GM19035 (cell line): ENCODE data around the gene TFEB.
A peak's percentile ranks its signal among the peaks of the same experiment; 100 is the strongest.

Experiments used
- ATAC-seq: cut with Tn5 transposase; IDR thresholded peaks from one replicate; pipeline ENCODE4 v1.9.1; 2021; ENCODE audit not compliant: unreplicated experiment

The TFEB gene

DNA sequence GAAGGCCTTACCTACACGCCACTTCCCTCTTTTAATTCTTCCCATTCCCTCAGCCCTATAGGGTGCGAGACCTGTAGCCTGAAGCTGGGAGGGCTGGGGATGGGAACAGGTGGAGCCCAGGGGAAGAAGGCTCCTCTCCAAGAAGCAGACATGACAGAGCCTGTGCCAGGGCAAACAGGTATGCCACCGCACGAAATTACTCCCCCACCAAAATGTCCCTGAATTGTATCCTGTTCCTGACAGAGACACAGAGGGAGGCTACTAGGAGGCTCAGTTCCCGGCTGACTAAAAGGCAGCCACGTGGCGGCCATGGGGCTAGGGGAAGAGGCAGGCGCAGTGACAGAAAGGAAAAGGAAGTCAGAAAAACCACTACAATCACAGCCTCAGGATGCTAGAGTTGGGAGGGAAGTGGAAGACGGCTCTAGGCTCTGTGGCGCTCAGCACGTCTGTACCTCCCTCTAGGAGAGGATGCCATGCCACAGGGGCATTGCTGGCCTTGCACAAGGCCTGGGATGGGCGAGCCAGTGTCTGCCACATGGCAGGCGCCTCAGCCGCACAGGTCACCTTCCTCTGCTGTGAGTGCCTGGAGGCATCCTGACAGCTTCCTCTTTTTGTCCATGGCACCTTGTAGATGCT is 27.7 kb downstream of the TFEB start:
- ATAC-seq = no peak

DNA sequence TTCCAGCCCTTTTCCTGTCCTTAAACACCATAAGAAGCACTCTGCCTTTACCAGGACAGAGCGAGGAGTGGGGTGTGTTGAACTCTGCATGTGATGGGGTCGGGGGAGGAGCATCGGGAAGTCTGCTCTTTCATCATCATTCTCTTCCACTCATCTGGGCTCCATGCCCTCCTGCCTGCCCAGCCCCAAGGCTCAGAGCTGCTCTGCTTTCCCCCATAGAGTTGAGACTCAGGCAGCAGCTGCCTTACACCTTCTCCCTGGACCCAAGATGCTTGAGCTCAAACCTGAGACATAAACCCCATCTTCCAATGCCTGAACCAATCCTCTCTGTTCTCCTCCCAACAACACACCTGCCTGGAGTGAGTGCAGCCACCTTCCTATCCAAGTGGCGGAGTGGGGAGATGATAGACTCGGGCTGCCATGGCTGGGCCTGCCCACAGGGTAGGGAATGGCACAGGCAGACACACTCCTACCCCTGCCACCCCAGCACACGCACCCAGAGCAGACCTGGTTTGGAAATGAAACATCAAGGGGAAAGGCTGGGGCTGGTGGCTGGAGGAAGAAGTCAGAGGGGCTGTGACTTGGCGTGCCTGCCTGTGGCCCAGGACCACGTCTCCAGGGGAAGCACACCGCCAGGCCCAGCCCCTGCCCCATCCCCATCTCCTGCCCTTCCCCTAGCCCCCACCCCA is 28.4 kb downstream of the TFEB start:
- ATAC-seq = no peak

DNA sequence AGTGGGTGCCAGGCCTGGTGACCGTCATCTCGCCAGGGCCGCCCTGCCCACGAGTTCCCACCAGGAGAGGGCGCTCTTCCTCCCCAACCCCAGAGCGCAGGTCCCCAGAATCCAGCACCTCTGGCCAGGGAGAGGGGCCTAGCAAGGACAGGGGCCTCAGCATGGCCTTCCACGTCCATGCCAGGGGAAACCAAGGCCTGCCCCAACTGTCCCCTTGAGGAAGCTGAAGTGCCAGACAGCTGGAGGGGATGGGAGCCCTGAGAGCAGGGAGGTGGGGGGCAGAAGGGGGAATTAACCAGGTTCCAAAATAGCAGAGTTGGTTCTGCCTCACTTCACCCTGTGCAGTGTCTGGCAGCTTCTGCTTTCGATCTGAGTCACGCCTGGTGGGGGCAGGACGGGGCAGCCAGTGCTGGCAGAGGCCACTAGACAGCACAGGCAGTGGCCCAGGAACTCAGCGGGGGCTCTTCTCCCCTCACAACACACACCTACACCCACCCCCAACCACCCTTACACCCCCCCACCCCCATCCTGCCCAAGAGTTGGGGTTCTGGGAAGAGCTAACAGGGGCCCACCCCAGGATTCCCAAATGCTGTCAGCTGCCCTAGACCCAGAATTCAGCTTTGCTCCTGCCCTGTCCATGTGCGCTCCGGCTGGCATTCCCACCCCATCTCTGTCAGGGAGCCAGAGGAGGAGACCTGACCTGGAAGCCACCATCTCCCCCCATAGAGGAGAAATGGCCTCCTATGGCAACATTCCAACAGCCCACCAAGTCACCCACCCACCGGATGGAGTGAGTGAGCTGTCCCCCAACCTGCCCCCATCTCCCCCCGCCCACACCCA is 29.2 kb downstream of the TFEB start:
- ATAC-seq = peak; percentile 70

DNA sequence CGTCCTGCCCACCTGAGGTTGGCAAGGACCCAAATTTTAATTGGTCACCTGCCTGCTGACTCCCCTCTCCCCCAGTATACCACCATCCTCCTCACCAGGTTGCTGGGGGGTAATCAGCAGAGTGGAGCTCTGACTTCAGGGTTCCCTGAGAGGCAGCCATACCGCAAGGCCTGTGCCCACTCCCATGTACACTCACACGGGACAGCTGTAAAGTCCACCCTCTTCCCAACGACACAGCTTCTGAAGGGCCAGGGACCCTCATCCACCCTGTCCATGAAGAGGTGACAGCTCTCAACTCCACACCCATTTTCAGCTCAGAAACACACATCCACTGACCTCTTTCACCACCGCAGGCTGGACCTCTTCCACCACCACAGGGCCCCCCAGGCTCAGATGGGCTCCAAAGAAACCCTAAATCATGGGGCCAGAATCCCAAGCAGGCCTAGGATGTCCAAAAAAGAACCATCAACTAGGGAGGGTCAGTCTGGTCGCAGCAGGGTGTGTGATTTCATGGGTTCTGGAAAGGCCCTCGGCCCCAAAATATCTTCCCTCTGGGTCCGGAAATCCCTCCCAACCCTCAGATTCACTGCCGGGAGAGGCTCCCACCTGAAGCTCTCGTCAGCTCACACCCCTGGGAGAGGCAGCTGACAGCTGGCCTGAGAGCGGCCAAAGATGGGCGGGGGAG is 30.0 kb downstream of the TFEB start:
- peak; percentile 2 for ATAC-seq

DNA sequence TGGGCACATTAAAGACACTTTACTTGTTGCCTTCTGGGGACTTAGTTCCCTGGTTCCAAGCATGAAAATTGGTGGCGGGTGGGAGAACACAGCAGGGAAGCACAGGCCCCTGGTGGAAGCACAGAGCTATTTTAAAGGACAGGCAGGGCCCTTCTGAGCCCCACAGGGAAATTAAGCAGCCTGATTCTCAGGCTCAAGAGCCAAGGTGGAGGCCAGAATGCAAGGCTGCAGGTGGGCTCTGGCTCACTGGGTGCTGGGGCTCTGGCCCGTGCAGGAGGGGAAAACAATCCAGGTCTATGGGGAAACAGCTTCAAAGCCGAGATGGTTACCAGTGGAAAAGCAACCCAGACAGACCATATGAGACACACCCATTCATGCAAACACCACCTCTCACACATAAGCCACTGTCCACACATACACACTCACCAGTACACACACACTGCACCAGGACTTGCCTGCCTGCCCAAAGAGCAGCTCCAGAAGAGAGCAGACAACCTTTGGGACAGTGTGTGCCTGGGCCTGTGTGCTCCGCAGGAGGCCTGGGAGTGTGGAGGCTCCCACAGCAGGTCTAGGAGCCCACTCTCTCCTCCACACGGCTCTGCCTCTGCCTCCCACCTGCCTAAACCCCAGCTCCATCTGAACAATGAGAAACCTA is 30.6 kb downstream of the TFEB start:
- no peak for ATAC-seq

DNA sequence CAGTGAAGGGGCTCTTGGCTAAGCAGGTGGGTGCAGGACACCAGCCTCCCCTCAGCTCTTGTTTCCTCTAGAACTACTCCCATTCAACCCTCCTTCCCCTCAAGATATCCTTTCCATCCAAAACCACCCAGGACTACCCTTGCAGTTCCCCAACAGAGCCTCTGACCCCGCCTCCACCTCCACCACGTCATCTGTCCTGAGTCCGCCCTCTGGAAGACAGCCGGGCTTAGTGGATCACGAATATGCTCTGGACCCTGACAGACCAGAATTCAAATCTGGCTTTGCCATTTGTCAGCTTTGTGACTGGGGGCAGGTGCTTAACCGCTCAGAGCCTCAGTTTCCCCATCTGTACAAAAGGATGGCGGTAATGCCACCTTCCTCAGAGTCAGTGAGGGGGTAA is 31.4 kb downstream of the TFEB start:
- ATAC-seq = no peak

DNA sequence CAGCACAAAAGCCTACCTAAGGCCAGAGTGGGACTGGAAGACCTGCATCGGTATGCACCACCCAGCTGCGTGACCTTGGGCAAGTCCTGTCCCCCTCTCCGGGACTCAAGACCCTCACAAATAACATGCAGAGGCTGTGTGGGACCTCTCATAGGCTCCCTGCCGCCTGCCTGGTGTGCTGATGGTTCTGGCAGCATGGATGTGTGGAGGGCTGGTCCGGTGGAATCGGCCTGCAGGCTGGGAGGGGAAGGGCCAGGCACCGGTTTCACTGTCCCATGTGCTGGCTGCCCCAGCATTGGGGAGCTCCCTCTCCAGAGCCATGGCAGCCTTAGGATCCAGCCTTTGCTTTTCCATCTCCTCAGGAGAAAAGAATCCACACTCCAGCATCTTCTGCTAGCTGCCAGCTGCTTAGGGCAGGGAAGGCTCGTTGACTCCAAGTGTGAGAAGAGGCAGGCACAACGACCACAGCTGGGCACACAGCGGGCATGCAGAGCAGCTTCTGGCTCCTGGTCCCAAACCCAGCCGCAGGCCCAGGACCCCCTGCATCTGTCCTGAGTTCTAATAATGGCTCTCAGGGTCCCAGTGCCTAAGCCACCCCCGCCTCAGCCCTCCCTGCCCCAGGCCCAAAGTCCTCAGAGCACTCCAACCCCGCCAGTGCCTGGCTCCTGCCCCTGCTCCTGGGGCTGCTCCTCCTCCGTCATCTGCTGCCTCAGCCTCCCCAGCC is 32.5 kb downstream of the TFEB start:
- ATAC-seq = no peak

DNA sequence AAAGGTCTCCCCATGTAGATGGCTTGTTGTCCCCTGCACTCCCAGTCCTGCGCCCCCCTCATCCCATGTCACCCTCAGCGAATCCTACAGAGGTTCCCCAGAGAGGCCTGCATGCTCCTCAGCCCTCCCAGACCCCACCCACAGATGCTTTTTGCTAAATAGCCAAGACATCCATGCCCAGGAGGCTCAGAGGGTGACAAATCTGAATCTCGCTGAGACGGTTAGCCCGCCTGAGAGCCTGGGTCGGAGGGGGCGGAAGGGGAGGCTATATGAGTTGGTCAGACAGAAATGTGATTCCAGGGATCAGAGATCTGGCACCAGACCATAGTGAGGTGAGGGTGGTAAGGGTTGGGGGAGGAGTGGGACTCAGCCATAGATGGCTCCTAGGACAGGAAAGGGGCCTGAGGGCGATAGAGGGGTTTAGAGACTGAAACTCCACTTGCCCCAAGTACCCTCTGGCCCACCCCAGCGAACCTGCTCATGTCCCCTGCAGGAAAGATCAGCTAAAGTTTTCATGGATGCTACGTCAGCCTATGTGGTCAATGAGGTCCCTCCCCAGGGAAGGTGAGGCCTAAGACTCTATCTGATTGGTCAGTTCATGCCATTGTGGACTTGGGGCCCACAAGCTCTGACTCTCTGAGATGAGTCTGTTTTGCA is 33.2 kb downstream of the TFEB start:
- no peak for ATAC-seq

DNA sequence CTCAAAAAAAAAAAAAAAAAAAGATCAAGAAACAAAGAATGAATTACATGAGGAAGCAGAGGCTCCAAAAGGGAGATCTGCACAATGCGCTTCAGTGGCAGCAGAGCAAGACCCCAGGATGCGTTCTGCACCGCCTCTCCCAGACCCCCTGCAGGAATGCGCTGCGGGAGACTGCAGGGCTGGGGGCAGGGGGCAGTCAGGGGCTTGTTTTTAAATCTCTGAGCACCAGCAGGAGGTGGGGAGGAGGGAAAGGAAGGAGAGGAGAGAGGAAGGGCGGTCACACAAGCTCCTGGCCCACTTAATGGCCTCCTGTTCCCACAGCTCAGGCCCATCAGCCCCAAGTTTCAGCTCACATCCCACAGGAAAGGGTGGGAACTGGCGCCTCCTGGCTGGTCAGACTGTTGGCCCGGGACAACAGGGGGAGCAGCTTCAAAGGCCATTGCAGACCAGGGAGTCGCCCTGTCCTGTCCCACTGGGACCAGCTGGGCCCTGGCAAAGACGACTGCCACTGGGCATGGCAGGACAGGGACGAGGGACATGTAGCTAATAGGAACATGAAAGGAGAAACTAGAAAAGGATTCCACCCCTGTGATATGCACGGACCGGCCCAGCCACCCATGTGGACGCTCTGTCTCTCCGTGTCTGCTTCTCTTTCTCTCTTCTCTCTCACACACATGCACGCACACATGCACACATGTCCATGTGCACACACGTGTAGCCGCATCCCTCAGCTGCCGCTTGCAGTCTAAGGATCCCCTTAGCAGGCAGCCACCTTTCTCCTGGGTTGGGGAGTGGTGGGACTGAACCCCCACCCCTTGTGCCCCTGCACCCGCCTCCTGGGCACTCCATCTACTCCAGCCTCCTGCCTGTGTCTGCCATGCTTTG is 34.7 kb downstream of the TFEB start:
- no peak for ATAC-seq

DNA sequence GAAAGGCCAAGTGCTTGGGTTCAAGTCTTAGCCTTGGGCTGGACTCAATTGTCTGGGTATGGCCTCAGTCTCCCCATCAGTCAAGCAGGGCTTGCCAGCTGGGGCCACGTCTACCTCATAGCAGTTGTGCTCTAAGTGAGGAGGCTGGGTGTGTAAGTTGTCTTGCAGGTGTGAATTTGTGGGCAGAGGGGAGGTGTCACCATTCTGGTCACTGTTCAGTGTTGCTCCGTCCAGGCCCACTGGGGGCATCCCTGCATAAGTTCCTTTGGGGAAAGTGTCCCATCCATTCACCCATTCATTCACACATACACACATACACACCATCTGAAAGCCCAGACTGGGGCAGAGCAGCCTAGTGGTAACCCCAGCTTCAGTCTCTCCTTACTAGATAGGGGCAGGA is 36.3 kb downstream of the TFEB start:
- ATAC-seq = no peak

DNA sequence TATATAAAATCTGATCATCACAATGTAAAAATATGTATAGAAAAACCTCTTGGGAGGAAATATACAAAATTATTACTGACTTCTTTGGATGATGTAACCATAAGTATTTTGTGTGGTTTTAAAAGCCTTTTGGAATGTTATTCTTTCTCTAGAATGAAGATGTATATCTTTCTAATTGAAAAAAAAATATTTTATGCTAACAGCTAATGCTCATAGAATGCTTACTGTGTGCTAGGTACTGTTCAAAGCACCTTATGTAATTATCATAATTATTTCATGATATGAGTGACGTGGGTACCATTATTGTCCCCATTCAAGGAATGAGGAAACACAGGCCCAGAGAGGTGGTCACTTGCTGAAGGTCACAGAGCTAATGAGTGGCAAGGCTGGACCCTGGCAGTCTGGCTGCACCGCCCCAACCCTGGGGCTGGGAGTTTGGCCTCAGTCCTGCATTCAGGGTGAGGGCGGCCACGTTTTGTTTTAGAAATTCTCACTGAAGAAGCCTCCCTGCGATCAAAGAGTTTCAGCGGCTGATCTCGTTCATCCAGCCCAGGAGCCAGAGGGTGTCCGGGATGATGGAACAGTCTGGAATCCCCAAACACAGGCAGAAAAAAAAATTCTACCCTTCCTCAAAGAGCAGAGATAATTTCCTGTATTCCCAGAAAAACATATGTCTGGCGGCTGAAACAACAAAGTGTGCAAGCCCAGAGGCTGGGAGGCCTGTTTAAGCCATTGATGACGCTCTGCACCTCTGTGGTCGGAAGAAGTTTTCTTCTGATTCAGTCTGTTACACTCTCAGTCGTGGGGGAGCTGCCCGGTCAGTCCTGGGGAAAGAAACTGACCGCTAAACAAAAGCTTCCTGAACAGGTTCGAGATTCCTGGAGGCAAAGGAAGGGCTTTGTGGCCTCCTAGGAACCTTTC is 37.3 kb downstream of the TFEB start:
- no peak for ATAC-seq

DNA sequence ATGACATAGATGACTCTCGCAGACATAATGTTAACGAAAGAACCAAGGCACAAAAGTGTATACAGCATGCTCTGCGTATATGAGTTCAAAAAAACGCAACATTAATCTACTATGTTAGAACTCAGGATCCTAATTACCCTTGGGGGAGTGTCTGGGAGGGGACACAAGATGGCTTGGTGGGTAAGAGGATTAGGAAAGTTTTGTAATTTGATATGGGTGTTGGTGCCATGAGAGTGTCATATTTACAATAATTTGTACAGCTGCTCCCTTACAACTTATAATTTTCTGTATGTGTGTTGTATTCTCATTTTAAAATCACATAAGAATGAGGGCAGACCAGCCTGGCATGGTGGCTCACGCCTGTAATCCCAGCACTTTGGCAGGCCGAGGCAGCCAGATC is 38.6 kb downstream of the TFEB start:
- no peak for ATAC-seq

DNA sequence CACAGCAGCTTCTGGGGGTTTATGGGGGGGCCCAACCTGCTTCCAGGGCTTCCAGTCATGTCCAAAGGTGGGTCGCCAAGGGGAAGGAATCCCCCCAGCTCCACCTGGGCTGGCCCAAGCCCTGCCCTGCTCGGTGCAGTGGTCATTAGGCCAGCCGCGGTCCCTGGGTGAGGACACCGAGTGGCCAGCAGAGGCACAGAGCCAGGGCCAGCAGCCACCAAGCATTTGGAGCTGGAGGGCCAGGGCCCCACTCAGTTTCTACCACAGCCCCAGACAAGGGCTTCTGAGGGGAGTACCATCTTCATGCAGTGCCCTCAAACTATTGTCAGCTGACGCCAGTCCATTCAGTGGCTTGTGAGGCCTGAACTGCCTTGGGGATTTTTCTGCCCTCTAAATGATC is 39.6 kb downstream of the TFEB start:
- ATAC-seq = no peak

DNA sequence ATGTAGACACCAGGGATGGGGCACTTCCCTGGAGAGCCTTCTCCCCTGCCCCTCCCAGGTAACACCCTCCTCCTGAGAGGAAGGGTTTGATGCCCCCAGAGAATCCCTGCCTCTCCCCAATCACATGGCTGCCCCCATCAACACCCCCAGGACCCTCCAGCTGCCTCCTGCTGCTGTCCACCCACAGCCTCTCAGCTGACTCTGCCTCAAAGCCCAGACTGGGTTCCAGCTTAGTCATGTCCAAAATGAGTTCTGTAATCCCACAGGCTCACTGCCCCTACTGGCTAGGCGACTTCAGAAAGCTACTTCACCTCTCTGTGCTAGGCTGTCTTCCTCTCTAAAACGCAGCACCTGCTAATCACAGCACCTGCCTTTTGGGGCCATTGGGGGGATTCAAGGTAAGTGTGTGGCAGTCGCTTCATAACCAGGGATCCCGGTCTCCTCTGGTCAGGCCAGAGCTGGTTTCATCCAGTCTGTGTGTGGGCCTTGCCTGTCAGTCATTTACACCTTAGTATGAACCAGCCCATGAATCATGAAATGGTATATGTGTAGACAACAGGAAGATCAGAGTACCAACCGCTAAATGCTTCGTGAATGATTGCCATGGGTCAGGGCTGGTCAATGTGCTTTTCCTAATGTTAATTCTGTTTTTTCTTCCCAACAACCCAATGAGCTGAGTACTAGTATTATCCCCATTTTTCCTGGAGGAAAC is 40.4 kb downstream of the TFEB start:
- ATAC-seq = no peak

DNA sequence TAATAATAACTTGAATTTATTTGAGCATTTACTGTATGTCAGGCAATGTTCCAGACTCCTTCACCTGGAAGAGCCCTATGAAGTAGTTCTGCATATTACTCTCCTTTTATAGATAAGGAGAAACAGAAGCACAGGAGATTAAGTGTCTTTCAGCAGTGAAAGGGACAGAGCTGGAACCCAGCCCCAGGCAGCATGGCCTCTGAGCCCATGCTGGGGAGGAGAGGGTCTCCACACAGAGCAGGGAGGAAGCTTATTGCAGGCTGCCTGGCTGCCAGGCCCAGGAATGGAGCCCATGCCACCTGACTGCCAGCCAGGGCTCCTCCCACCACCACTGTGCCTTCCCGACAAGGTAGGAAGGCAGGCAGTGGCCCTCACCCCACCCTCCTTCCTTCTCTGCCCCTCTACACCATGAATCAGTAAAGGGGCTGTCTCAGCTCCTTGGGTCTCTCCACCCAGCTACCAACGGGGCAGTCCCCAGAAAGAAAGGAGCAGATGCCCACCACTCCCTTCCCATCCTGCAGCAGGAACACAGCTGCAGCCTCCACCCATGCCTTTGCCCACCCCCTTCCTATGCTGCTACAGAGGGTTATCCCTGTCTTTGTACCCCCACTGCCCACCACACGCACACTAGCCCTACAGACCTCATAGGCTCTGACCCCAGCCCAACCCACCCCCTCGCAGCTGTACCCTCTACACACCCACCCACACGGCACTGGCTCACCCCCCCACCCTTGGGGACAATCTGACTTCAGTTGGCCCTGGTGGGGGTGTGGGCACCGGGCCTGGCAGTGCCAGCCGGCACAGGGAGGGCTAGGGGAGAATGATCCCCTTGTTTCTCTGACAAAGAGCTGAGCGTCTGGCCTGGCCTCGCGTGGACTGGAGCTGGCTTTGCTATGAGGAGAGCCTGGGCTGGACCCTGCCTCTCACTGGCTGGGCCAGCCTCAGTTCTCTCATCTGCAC is 41.8 kb downstream of the TFEB start:
- ATAC-seq = no peak

DNA sequence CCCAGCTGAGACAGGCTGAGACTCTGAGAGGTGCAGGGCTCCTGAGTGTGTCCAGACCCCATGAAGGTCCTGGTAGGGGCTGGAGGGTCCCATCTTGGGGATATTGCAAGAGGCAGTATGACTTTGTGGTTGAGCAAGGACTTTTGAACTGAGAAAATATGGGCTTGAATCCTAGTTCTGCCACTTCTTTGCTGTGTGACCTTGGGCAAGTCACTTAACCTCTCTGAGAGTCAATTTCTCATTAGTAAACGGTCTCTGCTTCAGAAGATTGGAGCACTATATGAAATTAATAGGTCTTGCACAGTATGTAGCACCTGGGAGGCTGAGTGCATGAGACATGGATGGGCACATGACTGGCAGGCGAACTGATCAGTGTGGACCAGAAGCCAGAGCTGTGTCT is 42.7 kb downstream of the TFEB start:
- ATAC-seq = no peak
